ENCODE results near the gene KCTD2. TPM values are rescaled to one million over a fixed set of nuclear protein-coding genes. Genes with fewer than 3 reads are reported as not detected.

Gene KCTD2
- total and polyA plus RNA-seq, 9 of the 15 experiments (the other 6 are each of a cell fraction or from before 2014, with no cell fraction given) = 1.7 to 32.9 (median 15.8) TPM

DNA sequence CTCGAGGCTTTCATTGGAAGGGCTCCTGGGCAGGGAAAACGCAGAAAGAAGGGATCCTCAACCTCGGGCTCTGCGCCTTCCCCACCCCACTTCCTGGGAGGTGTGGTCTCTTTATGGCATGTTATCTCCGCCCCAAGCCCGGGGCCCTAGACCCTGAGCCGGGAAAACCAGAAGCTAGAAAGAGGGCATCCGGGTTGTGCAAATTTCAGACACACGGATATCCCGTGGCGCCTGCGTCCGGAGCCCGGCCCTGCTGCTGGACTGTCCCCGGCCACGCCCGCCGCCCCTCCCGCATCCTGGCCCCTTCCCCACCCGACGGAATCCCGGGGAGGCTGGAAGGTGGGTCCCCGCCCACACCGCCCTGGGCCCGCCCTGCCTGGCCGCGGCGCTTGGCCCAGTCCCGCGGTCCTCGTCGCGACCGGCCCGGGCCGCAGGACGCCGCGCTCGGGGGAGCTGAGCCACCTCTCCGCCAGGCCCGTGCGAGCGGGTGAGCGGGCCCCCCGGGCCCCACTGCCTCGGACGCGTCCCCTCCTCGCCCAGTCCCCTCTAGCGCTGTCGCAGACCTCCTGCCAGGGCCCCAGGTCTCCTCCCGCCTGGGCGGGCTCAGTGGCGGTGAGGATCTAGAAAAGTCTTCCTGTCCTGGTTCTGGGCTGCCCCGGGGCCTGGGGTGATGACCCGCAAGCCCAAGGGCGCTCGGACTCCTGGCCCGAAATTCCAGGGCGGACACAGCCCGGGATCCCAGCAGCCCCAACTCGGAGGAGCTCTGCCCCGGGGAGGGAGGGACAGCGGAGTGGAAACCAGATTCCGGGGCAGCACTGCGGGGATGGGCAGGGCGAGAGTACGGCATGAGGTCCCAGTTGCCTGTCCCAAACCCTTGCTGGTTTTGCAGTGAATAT lies 40.8 kb downstream of the KCTD2 start, which contains the start of gene SLC16A5 (continued):
- TF ChIP-seq ARID4B (CRISPR knock-in tag; IDR thresholded peaks at IDR 0.05) (no peak), CLOCK (CRISPR knock-in tag; IDR thresholded peaks at IDR 0.05; ENCODE audit: borderline replicate concordance) (no peak), PATZ1 (CRISPR knock-in tag; IDR thresholded peaks at IDR 0.05; ENCODE audit: borderline replicate concordance) (no peak), FOXP1 (CRISPR knock-in tag; IDR thresholded peaks at IDR 0.05) (no peak; the same call in 1 of the 2 replicates), ASH1L (IDR thresholded peaks at IDR 0.05; ENCODE audit: borderline replicate concordance, low read depth, partially characterized antibody) (no peak), HDAC2 (IDR thresholded peaks at IDR 0.05) (no peak), ESRRA (IDR thresholded peaks at IDR 0.05; ENCODE audit: borderline replicate concordance, low read depth) (0 out of 2 replicates have a peak, but pooled peaks have one; percentile 14), HCFC1 (IDR thresholded peaks at IDR 0.05; ENCODE audit: low read depth, low read length) (no peak), ARHGAP35 (IDR thresholded peaks at IDR 0.05; ENCODE audit: partially characterized antibody) (no peak), CSDE1 (IDR thresholded peaks at IDR 0.05) (no peak), LCOR (CRISPR knock-in tag; IDR thresholded peaks at IDR 0.05) (no peak), ZNF395 (CRISPR knock-in tag; IDR thresholded peaks at IDR 0.05) (no peak), PTBP1 (IDR thresholded peaks at IDR 0.05; ENCODE audit: low read depth, low read length) (no peak), GABPA (tag; conservative IDR thresholded peaks at IDR 0.05; ENCODE audit: low read depth) (peak; percentile 55), MAZ (CRISPR knock-in tag; conservative IDR thresholded peaks at IDR 0.05 in 1 of 2, IDR thresholded peaks at IDR 0.05 in 1 of 2) (peak; percentile 79 to 82; a peak in 3 of 4 replicates)
